ENCODE measurements around the gene ARHGAP8.

Gene ARHGAP8

DNA sequence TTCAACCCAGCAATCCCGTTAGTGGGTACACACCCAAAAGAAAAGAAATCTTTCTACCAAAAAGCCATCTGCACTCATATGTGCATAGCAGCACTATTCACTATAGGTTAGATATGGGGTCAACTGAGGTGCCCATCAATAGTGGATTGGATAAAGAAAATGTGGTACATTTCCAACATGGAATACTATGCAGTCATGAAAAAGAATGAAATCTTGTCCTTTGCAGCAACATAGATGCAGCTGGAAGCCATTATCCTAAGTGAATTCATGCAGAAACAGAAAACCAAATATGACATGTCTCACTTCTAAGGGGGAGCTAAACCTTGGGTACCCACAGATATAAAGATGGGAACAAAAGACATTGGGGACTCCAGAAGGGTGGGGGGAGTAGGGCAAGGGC, 1.9 kb upstream of the ARHGAP8 start:
- Histone ChIP-seq H3K4me3 (no peak overlapping the region), H3K27ac (no peak overlapping the region)
- no peak for DNase-seq (ENCODE audit: low spot score)
- TF ChIP-seq, protein P1, sequence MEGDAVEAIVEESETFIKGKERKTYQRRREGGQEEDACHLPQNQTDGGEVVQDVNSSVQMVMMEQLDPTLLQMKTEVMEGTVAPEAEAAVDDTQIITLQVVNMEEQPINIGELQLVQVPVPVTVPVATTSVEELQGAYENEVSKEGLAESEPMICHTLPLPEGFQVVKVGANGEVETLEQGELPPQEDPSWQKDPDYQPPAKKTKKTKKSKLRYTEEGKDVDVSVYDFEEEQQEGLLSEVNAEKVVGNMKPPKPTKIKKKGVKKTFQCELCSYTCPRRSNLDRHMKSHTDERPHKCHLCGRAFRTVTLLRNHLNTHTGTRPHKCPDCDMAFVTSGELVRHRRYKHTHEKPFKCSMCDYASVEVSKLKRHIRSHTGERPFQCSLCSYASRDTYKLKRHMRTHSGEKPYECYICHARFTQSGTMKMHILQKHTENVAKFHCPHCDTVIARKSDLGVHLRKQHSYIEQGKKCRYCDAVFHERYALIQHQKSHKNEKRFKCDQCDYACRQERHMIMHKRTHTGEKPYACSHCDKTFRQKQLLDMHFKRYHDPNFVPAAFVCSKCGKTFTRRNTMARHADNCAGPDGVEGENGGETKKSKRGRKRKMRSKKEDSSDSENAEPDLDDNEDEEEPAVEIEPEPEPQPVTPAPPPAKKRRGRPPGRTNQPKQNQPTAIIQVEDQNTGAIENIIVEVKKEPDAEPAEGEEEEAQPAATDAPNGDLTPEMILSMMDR (IDR thresholded peaks at IDR 0.05) = no peak

DNA sequence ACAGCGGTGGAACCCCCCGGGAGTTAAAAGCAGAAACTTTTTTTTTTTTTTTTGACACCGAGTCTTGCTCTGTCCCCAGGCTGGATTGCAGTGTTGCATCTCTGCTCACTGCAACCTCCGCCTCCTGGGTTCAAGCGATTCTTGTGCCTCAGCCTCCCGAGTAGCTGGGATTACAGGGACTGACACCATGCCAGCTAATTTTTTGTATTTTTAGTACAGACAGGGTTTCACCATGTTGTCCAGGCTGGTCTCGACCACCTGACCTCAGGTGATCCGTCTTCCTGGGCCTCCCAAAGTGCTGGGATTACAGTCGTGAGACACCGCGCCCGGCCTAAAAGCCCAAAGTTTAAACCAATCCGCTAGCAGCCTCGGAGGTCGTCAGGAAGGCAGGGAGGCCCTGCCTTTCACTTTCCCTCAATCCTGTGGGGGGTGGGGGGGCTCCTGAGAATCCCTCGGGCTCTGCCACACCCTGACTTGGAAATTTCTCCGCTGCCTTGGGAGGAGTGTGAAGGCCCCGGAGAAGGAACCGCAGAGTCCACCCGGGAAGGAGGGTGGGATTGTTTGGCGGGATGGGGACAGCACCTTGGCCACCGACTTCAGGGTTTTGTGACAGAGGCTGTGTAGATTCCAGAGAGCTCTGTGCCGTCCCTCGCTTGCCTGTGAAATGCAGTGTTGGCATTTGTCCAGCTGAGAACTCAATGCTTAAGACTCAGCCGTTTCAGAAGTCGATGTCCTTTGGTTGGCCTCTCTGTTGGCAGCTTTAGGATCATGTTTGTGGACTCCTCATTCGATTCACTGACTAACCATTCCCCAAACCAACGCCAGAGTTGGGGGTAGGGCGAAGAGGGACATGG, 1.0 kb downstream of the ARHGAP8 start:
- no peak for DNase-seq (ENCODE audit: low spot score)
- TF ChIP-seq, protein P1 (IDR thresholded peaks at IDR 0.05) = no peak
- Histone ChIP-seq H3K4me3 (peak overlapping the region; percentile 10), H3K27ac (no peak overlapping the region)

DNA sequence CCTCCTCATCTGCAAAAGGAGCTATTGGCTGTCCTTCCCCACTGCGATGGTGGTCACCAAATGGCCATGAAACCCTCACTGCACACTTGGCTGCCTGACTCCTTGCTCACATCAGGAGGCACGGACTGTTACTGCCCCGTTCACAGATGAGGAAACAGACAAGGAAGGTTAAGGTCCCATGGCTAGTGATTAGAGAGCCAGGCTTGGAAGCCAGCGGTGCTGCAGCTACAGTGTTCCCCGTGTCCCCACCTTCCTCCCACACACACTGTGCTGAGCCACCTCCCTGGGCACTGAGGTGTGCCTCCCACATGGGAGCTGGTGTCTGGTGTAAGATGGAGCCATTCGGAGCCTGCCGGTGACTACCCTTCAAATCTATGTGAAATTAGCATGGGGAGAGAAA, 2.6 kb downstream of the ARHGAP8 start:
- Histone ChIP-seq H3K27ac (no peak overlapping the region), H3K4me3 (no peak overlapping the region)
- DNase-seq (ENCODE audit: low spot score) = no peak
- TF ChIP-seq, protein P1 (IDR thresholded peaks at IDR 0.05) = no peak

DNA sequence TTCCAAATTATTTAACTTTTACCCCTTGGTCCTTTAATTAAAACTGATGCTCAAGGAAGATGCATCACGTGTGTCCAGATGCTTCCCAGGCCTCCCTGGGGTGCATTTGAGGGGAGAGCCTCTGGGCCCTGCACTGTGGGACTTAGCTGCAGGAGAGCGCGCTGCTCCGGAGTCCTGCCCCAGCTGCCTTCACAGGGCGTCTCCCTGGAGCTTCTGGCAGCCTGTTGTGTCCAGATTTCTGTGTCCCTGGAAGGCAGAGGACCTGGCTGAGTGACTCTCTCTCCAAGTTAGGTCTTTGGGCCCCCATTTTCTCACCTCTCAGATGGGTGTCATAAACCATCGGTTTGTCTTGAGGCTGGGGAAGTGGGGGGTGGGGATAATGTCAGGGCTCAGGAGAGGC, 3.0 kb downstream of the ARHGAP8 start:
- no peak for DNase-seq (ENCODE audit: low spot score)
- no peak overlapping the region for H3K4me3 ChIP-seq
- TF ChIP-seq, protein P1 (IDR thresholded peaks at IDR 0.05) = no peak
- H3K27ac ChIP-seq = no peak overlapping the region

DNA sequence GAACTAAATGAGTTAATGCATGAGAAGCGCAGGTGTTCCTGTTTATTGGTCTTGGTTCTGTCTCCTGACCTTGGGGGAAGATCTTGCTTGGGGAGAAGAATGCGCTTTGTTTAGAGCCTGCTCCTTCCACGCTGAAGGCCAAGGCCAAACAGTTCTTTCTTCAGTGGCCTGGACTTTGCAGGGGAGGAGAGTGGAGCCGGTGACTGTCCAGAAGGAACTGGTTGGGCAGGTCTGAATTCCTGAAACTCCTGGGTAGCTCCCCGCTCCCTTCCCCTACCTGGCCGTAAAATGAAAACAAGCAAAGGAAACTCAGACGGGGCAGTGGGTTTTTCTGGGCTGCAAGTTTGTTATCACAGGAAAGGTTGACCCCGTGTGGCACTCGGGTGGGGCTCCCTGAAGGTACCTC, 3.6 kb downstream of the ARHGAP8 start:
- TF ChIP-seq, protein P1 (IDR thresholded peaks at IDR 0.05) = no peak
- no peak for DNase-seq (ENCODE audit: low spot score)
- Histone ChIP-seq H3K4me3 (no peak overlapping the region), H3K27ac (no peak overlapping the region)

DNA sequence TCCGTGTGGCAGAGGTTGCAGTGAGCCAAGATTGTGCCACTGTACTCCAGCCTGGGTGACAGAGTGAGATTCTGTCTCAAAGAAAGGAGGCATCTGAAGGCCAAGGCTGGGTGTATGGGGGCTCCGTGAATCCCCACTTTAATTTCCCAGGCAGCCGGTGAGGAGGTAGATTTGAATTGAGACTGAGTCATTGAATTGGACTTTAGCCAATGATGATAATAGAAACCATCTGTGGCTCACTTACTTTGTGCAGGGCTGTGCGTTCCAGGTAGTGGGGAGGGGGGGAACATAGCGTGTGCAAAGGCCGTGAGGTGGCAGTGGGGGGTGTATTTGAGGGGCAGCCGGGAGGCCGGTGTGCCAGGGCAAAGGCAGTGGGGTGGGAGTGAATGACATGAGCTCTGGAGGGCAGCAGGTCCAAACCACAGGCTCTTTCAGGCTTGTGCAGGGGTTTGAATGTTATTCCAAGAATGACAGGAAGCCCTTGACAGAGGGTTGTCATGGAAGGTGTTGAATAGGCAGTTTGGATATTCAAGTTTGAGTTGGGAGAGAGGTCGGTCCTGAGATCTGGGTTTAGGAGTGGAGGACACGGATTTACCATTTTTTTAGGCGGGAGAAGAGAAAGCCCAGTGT, 6.1 kb downstream of the ARHGAP8 start:
- TF ChIP-seq, protein P1 (IDR thresholded peaks at IDR 0.05) = no peak
- DNase-seq (ENCODE audit: low spot score) = no peak
- Histone ChIP-seq H3K4me3 (no peak overlapping the region), H3K27ac (no peak overlapping the region)

DNA sequence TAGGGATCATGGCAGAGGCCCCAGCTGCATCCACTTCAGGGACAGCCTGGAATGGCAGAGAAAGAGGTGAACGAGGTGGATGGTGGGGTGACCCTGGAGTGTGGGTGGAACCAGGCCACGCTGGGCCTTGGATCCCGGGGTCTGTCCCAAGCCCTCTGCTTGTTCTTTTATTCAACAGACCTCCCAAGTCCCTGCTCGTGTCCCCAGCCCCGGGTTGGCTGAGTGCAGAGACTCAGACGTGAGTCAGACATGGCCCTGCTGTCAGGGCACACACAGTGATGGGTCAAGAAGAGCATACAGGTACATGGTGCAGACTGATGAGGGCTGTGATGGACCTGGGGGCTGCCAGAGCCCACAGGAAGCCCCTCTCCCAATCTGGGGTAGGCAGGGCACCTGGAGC, 6.6 kb downstream of the ARHGAP8 start:
- H3K27ac ChIP-seq = no peak overlapping the region
- H3K4me3 ChIP-seq = no peak overlapping the region
- DNase-seq (ENCODE audit: low spot score) = no peak
- TF ChIP-seq, protein P1 (IDR thresholded peaks at IDR 0.05) = no peak

Measured in coronary artery (tissue), 2 donors.